SK-N-MC (cell line): ENCODE data around the gene AQP11.

ENCODE experiments used
- EZH2 ChIP-seq: fragments of 200-600 bp; sonication (generic); IDR thresholded peaks from one replicate; pipeline ENCODE4 v1.6.1; 2017; ENCODE audit warnings: antibody characterized with exemption
- POLR2AphosphoS5 ChIP-seq: IDR thresholded peaks from 2 replicates; pipeline ENCODE4 v1.6.1; 2012; ENCODE audit warnings: mild to moderate bottlenecking, low read depth, low read length, borderline replicate concordance

DNA sequence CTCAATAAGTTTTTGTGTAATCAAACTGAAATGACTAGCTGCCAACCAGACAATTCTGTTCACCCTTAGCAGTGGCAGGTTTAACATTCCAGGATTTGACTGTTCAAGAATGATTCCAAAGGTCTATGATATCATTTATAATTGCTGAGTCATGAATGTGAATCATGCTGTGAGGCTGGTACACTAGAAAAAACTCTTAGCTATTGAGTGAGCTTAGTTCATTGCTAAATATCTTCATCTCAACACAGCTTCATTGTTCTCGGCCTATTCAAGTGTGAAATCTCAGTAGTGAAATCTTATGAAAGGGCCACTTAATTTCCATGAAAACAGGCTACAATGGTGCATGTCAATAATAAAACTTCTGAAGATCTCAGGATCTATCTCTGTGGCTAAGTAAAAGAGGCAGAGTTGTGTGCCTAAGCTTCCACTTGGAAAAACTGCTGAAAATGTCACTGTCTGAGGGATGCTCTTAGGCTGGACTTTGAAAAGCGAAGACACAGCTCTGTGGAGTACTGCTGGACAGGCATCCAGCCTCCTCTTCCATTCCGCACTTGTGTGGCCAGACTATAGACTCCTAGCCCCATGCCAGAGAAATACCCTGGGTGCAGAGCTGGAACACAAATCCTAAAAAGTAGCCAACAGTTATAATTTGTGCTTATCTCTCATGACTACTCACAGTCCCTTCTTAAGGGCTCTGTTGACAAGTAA is 12.8 kb downstream of the AQP11 start:
- TF ChIP-seq POLR2AphosphoS5 = no peak
- TF ChIP-seq EZH2 = no peak
